Measurements from ENCODE around the gene MRPL28. TPM values are rescaled to one million over a fixed set of nuclear protein-coding genes. Genes with fewer than 3 reads are reported as not detected.
"Not testable (repeated sequence)": the region's sequence is repeated elsewhere in the genome, so short reads cannot be mapped to it uniquely, and the experiment has no call there.

Gene MRPL28
- total RNA-seq, 4 donors from 2014 or later, result 57.9 to 68.2 (median 63.0) TPM

- Histone ChIP-seq H3K4me3 (no peak overlapping the region), H3K36me3 (peaks cover 0 to 20% (median 0%) of the 10 kb centered on the region in 3 donors), H3K9me3 (no peaks in the 10 kb centered on the region), H3K27ac (no peak overlapping the region), H3K4me1 (peaks cover 0 to 40% (median 8%) of the 10 kb centered on the region in 3 donors), H3K27me3 (no peaks in the 10 kb centered on the region)
- intact Hi-C loops (cut with DNase I), result no loop called here
- 56 to 87% methylated on average over 9 to 11 of the region's 21 CpGs for WGBS, 2 donors
- no peak for TF ChIP-seq POLR2A (IDR thresholded peaks at IDR 0.05)
- TF ChIP-seq, protein P1, sequence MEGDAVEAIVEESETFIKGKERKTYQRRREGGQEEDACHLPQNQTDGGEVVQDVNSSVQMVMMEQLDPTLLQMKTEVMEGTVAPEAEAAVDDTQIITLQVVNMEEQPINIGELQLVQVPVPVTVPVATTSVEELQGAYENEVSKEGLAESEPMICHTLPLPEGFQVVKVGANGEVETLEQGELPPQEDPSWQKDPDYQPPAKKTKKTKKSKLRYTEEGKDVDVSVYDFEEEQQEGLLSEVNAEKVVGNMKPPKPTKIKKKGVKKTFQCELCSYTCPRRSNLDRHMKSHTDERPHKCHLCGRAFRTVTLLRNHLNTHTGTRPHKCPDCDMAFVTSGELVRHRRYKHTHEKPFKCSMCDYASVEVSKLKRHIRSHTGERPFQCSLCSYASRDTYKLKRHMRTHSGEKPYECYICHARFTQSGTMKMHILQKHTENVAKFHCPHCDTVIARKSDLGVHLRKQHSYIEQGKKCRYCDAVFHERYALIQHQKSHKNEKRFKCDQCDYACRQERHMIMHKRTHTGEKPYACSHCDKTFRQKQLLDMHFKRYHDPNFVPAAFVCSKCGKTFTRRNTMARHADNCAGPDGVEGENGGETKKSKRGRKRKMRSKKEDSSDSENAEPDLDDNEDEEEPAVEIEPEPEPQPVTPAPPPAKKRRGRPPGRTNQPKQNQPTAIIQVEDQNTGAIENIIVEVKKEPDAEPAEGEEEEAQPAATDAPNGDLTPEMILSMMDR (IDR thresholded peaks at IDR 0.05), result no peak
- no peak for DNase-seq
Measured at GRCh38 chr16:337975-338575, 32.3 kb downstream of the MRPL28 start.

- no peak for DNase-seq
- H3K27ac ChIP-seq, result no peak overlapping the region
- no peaks in the 10 kb centered on the region for H3K9me3 ChIP-seq
- no peaks in the 10 kb centered on the region for H3K27me3 ChIP-seq
- intact Hi-C loops (cut with DNase I), result no loop called here
- H3K4me3 ChIP-seq, result no peak overlapping the region
- TF ChIP-seq, protein P1 (IDR thresholded peaks at IDR 0.05), result no peak
- TF ChIP-seq POLR2A (IDR thresholded peaks at IDR 0.05), result no peak
- H3K4me1 ChIP-seq, result peaks cover 0 to 38% (median 8%) of the 10 kb centered on the region in 3 donors
- WGBS, 2 donors, result 72 to 73% methylated on average over 3 to 4 of the region's 10 CpGs
- H3K36me3 ChIP-seq, result peaks cover 0 to 14% (median 0%) of the 10 kb centered on the region in 3 donors
Measured at GRCh38 chr16:337437-337836, 32.9 kb downstream of the MRPL28 start.

DNA sequence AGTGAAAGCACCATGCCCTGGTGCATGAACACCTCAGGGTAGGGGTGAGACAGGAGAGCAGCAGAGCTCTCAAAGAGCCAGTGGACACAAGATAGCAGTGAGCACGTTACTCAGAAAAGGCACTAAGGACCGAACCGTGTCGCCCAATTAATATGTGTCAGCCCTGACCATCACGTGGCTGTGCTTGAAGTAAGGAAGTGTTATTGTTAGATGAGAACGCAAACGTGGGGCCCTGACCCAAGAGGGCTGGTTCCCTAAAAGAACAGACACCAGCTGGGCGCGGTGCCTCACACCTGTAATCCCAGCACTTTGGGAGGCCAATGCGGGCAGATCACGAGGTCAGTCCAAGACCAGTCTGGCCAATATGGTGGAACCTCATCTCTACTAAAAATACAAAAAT lies 34.1 kb downstream of the MRPL28 start:
- Histone ChIP-seq H3K9me3 (no peaks in the 10 kb centered on the region), H3K4me3 (no peak overlapping the region), H3K27me3 (no peaks in the 10 kb centered on the region), H3K4me1 (peaks cover 0 to 47% (median 8%) of the 10 kb centered on the region in 3 donors), H3K36me3 (peaks cover 0 to 4% (median 0%) of the 10 kb centered on the region in 3 donors), H3K27ac (no peak overlapping the region)
- WGBS, 2 donors, result 75 to 85% methylated on average over 7 to 11 of the region's 11 CpGs
- TF ChIP-seq, protein P1 (IDR thresholded peaks at IDR 0.05), result no peak
- no peak for TF ChIP-seq POLR2A (IDR thresholded peaks at IDR 0.05)
- intact Hi-C loops (cut with DNase I), result no loop called here
- no peak for DNase-seq

- H3K4me3 ChIP-seq; H3K27me3 ChIP-seq; H3K27ac ChIP-seq; H3K9me3 ChIP-seq; intact Hi-C loops (cut with DNase I); DNase-seq: not testable (repeated sequence)
- WGBS, 2 donors, result 93 to 94% methylated on average over 6 to 11 of the region's 11 CpGs
- Histone ChIP-seq H3K36me3 (peaks cover 0 to 11% (median 0%) of the 10 kb centered on the region in 3 donors), H3K4me1 (peaks cover 0 to 46% (median 6%) of the 10 kb centered on the region in 3 donors)
Measured at GRCh38 chr16:334861-335632, 35.3 kb downstream of the MRPL28 start.

- intact Hi-C loops (cut with DNase I); H3K9me3 ChIP-seq: not testable (repeated sequence)
Measured at GRCh38 chr16:334164-334832, 36.0 kb downstream of the MRPL28 start.

More at GRCh38 chr16:334164-334832, 36.0 kb downstream of the MRPL28 start:
- peaks cover 0 to 12% (median 0%) of the 10 kb centered on the region in 3 donors for H3K36me3 ChIP-seq
- H3K4me3 ChIP-seq, DNase-seq, H3K27ac ChIP-seq, H3K27me3 ChIP-seq: not testable (repeated sequence)
- WGBS, 2 donors, result 88 to 89% methylated on average over 4 of the region's 5 CpGs
- H3K4me1 ChIP-seq, result peaks cover 0 to 39% (median 0%) of the 10 kb centered on the region in 3 donors
